DOHH2 (cell line): ENCODE data around the gene KIAA1958.
A peak's percentile ranks its signal among the peaks of the same experiment; 100 is the strongest.

Source experiments
- H3F3A ChIP-seq: fragments of 200-600 bp; sonication (generic), shearing (Covaris generic); 2 replicates; pipeline ENCODE4 v1.6.0; 2016; ENCODE audit warnings: antibody characterized with exemption, mild to moderate bottlenecking; ENCODE audit not compliant: control insufficient read depth, insufficient read depth
- H3K27ac ChIP-seq: fragments of 200-600 bp; sonication (generic); 2 replicates; pipeline ENCODE4 v1.5.1; 2014; ENCODE audit warnings: low read depth, mild to moderate bottlenecking, low read length, moderate library complexity
- H3K27me3 ChIP-seq: fragments of 200-600 bp; sonication (generic); 2 replicates; pipeline ENCODE4 v1.6.1; 2014; ENCODE audit warnings: mild to moderate bottlenecking, low read length, mixed read lengths; ENCODE audit not compliant: control insufficient read depth
- H3K36me3 ChIP-seq: fragments of 200-600 bp; sonication (generic); 2 replicates; pipeline ENCODE4 v1.6.1; 2014; ENCODE audit warnings: mild to moderate bottlenecking, low read length, moderate library complexity, mixed read lengths; ENCODE audit not compliant: control insufficient read depth
- H3K4me1 ChIP-seq: fragments of 200-600 bp; sonication (generic); 2 replicates; pipeline ENCODE4 v1.6.1; 2014; ENCODE audit warnings: mild to moderate bottlenecking, low read length, mixed read lengths; ENCODE audit not compliant: control insufficient read depth
- H3K4me2 ChIP-seq: fragments of 200-600 bp; sonication (generic); 2 replicates; pipeline ENCODE4 v1.6.0; 2014; ENCODE audit warnings: mild to moderate bottlenecking, low read length, moderate library complexity
- H3K4me3 ChIP-seq: fragments of 200-600 bp; sonication (generic); 2 replicates; pipeline ENCODE4 v1.5.1; 2014; ENCODE audit warnings: mild to moderate bottlenecking, low read length, mixed read lengths
- H3K79me2 ChIP-seq: fragments of 200-600 bp; sonication (generic); 2 replicates; pipeline ENCODE4 v1.6.1; 2014; ENCODE audit warnings: mild to moderate bottlenecking, low read length, mixed read lengths; ENCODE audit not compliant: control insufficient read depth
- H3K9me2 ChIP-seq: fragments of 200-600 bp; sonication (generic); replicated peaks from 2 replicates; pipeline ENCODE4 v1.6.1; 2014; ENCODE audit warnings: mild to moderate bottlenecking, low read length, mixed read lengths; ENCODE audit not compliant: control insufficient read depth
- H3K9me3 ChIP-seq: fragments of 200-600 bp; sonication (generic); 2 replicates; pipeline ENCODE4 v1.6.1; 2014; ENCODE audit warnings: antibody characterized with exemption, low read length, mixed read lengths; ENCODE audit not compliant: control insufficient read depth, insufficient read depth
- H4K20me1 ChIP-seq: fragments of 200-600 bp; sonication (generic); 2 replicates; pipeline ENCODE4 v1.6.0; 2014; ENCODE audit warnings: low read depth, mild to moderate bottlenecking, antibody characterized with exemption, low read length, moderate library complexity; ENCODE audit not compliant: control insufficient read depth, insufficient read depth
- CTCF ChIP-seq: fragments of 200-600 bp; sonication (generic); IDR thresholded peaks from one replicate; pipeline ENCODE4 v1.5.1; 2014; ENCODE audit warnings: antibody characterized with exemption, mild to moderate bottlenecking, low read depth, low read length; ENCODE audit not compliant: poor library complexity, severe bottlenecking
- EZH2phosphoT487 ChIP-seq: fragments of 200-600 bp; sonication (generic); IDR thresholded peaks from 2 replicates; pipeline ENCODE4 v1.6.1; 2017; ENCODE audit warnings: borderline replicate concordance, mild to moderate bottlenecking, antibody characterized with exemption, low read length, moderate library complexity, mixed read lengths

The KIAA1958 gene

GRCh38 chr9:112487008-112487798 lies 576 bp downstream of the KIAA1958 start:
- Histone ChIP-seq H3K4me2 (peak overlapping the region; percentile 71), H3K9me3 (no peaks in the 10 kb centered on the region), H3K4me1 (peaks cover 33% of the 10 kb centered on the region), H3F3A (no peaks in the 10 kb centered on the region), H4K20me1 (no peaks in the 10 kb centered on the region), H3K36me3 (peaks cover 6% of the 10 kb centered on the region), H3K9me2 (no peaks in the 10 kb centered on the region), H3K79me2 (peaks cover 63% of the 10 kb centered on the region), H3K27me3 (no peaks in the 10 kb centered on the region), H3K4me3 (peak overlapping the region; percentile 89), H3K27ac (peak overlapping the region; percentile 64)
- TF ChIP-seq EZH2phosphoT487 (no peak), CTCF (no peak)

GRCh38 chr9:112487799-112488340 lies 1.2 kb downstream of the KIAA1958 start:
- Histone ChIP-seq H4K20me1 (no peaks in the 10 kb centered on the region), H3K27me3 (no peaks in the 10 kb centered on the region), H3K4me2 (peak overlapping the region; percentile 71), H3K9me2 (no peaks in the 10 kb centered on the region), H3K4me1 (peaks cover 33% of the 10 kb centered on the region), H3K9me3 (no peaks in the 10 kb centered on the region), H3K79me2 (peaks cover 70% of the 10 kb centered on the region), H3K36me3 (peaks cover 11% of the 10 kb centered on the region), H3F3A (no peaks in the 10 kb centered on the region), H3K27ac (peak overlapping the region; percentile 64), H3K4me3 (peak overlapping the region; percentile 89)
- TF ChIP-seq CTCF (no peak), EZH2phosphoT487 (no peak)

- Histone ChIP-seq H3F3A (no peaks in the 10 kb centered on the region), H3K27me3 (no peaks in the 10 kb centered on the region), H3K4me2 (peak overlapping the region; percentile 12; the same call in 1 of the 2 replicates), H3K27ac (no peak overlapping the region), H3K4me1 (peaks cover 38% of the 10 kb centered on the region), H3K9me3 (0 out of 2 replicates have a peak, but pooled peaks cover 6% of the 10 kb centered on the region), H3K79me2 (peaks cover 82% of the 10 kb centered on the region), H4K20me1 (no peaks in the 10 kb centered on the region), H3K4me3 (no peak overlapping the region), H3K9me2 (no peaks in the 10 kb centered on the region), H3K36me3 (peaks cover 21% of the 10 kb centered on the region)
- TF ChIP-seq EZH2phosphoT487 (no peak), CTCF (no peak)
Observed at GRCh38 chr9:112489039-112489546, 2.5 kb downstream of the KIAA1958 start.
